GM18858 (cell line): ENCODE data around the gene IL1R1.

Experiments
- ATAC-seq: cut with Tn5 transposase; IDR thresholded peaks from one replicate; pipeline ENCODE4 v1.9.1; 2021; ENCODE audit not compliant: unreplicated experiment

Gene IL1R1

DNA sequence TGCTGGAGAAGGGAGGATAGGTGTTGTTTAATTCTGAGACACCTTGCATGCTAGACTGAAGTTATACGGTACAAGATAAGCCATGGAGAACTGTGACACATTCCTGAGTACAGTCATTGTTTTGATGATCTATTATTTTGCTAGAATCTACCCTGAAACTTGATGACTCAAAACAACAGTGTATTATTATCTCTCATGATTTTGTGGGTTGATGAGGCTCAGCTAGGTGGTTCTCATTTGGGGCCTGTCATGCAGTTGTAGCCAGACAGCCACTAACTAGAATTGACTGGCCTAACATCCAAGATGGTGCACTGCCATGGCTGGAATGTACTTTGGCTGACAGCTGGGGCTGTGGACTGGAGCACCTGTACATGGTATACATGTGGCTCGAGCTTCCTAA lies 5.4 kb upstream of the IL1R1 start:
- ATAC-seq = no peak

DNA sequence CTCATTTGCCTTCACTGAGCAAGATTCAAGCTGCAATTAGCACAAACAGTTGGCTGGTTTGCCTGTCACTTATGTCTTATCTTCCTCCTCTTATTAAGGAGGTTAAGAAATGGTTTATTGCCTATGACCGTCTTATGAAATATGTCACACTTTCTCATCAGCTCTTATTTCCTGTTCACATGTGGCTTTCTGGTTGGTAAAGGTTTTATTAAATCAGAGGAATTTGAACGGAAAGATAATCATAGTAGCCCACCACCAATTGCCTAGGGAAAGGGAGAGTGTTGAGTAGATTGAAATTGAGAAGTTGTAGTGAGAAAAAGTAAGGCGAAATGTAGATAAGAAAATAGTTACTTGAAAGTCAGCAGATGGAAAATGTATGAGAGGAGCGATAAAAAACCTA lies 4.2 kb upstream of the IL1R1 start:
- no peak for ATAC-seq

DNA sequence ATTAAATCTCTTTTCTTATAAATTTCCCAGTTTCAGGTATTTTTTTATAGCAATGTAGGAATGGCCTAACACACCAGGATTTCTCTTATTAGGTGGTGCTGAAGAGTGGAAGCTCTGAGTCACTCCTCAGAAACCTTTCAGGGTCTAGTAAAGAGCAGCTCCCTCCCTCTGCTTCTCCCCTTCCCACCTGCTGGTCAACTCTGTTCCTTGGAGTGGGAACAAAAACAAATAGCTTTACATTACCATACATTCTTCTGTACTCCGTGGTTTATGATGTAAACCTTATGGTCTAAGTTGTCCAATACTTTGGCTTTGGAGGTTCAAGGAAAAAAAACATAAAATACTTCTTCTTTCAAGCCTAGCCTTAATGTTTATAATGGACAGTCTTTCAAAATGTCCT lies 2.7 kb upstream of the IL1R1 start:
- ATAC-seq = no peak

DNA sequence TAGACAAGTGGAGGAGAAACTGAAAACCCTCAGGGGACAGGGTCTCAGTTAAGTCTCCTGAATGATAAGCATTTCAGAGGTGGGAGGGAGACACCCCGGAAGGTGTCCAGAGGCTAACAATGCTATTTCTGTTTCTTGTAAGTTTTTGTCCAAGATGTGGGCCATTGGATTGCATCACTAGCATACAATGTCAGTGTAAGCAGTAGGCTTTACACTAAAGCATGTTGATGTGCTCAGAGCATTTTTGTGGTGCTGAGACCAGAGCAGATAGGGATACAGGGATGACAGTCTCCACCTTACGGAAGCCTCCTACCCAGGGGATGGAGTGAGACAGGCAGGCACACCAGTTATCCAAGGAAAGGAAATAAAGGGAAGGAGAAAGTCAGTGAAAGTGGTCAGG lies 2.2 kb upstream of the IL1R1 start:
- no peak for ATAC-seq

DNA sequence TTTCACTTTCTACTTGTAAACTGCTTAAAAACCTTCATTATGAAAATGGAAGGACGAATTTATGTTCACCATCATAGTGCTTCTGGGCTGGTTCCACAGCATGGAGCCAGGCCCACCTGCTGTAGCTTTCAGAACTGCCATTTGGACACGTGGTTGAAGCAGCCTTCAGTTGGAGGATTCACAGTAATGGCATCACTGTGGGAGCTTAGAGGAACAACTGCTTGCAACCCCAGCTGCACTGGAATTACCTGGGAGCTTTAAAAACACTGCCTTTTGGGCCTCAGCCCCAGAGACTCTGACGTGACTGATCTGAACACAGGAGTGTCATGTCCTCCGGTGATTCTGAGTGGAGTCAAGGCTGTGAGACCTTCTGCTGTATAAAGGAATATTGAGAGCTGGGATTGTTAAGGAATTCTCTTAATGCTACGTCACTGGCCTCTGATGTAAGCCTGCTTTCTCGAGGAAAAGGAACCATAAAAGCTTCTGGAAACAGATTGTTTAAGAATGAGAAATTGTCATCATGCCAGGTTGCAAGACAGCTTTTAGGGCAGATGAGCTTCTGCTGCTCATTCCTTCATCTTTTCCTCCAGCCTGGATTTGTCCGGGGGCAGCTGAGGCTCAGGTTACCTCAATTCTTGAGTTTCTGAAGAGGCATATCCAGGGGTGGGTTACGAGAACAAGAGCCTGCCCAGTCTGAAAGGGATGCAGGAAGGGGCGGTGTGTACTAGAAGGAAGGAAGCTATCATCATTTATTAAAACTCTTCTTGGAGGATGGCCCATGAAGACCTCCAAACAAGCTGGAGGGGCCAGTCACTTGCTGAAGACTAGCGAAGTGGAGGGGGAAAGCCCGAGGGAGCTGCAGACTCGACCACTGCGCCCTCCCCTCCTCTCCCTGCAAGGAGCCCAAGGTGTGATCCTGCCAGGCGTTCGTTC lies 1.3 kb upstream of the IL1R1 start:
- no peak for ATAC-seq

DNA sequence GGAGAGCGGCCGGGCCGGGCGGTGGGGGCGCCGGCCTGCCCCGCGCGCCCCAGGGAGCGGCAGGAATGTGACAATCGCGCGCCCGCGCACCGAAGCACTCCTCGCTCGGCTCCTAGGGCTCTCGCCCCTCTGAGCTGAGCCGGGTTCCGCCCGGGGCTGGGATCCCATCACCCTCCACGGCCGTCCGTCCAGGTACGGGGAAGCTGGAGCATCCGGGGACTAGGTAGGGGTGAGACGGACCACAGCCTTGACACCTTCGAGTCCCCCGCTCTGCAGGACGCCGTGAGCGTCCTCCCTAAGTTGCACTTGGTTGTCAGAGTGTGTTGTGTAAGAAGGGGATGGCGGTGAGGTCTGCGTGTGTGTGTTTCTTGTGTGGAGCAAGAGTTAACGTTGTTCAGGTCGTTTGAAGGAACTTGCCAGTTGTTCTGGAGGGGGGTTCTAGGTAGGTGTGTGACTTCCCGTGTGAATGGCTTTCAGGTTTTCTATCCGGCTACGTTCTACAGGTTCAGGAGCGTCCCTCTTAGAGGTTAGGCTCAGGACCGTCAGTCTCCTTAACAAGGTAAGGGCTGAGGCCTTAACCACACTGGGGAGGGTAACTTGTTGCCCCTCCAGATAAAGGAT lies 393 bp downstream of the IL1R1 start:
- no peak for ATAC-seq

DNA sequence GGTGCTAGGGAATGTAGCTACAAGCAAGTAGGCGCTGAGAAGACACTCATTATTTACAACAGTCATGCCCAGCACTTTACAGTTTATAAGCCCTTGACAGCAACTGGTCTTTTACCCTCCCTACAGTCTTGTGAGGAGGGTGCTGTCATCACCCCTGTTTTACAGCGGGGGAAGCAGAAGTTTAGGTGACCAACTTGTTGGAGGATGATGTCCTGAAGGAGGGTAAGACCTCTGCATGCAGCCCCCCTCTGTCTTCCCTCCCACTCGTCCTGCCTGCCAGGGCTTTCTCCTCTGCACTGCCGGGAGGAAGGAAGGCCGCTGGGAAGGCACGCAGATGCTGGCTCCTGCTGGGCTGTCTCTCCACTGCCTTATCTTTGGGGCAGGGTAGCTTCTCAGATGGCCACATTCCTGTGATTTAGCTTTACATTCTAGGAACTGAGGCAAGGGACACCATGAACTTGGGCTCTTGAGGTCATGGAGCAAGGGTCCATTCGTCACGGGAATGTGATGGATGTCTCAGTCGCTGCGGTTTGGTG lies 972 bp downstream of the IL1R1 start:
- ATAC-seq = no peak

DNA sequence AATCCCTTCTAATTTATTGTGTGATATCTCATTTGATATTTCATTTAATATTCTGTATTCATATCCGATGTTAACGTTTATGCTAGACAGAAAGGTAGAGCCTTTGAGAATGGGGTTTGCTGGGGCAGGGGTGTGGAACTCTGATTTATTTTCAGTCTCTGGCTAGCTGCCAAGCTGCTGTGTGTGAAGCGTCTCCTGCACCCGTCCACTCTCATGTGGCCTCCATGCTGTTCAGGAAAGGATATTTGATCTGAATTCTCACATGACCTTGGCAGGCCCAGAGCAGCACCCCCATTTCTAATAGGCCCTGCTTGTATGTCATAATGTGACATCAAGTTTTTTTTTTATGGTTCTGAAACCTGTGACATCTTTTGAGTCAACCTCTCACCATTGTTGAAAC lies 1.6 kb downstream of the IL1R1 start:
- no peak for ATAC-seq

DNA sequence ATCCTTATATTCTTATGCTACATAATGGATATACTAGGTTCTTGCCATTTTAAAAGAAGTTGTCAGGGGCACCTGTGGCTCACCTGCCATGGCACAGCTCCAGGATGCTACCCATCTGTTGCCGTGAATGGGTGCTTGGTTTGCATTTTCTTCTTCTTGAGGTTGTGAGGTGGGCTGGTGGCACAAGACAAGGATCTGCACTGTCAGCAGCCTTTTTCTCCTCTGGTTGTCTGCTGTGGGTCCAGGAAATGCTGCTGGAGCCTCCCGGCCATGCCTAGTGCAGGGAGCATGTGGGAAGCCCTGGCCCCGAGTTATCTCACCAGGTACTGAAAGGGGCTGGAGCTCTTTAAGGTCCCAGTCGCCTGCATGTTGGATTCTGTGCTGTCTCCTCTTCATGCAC lies 2.6 kb downstream of the IL1R1 start:
- ATAC-seq = no peak

DNA sequence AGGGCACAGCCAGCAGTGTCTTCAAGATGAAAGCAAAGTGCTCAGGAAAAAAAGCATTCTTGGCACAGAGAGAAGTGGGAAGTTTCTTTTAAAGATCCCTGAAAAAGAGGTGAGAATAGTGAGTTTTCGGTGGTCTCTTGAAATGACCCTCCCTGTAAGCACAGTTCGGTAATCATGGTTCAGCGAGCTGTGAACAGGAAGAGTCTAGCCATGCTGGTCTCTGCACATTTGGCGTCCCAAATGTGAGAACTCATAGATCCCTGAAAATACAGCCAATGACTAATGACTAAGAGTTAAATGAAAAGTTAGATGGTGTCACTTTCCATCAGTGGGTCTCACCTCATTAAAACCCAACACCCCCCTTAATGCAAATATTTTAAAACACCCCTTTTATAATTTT lies 3.4 kb downstream of the IL1R1 start:
- no peak for ATAC-seq

DNA sequence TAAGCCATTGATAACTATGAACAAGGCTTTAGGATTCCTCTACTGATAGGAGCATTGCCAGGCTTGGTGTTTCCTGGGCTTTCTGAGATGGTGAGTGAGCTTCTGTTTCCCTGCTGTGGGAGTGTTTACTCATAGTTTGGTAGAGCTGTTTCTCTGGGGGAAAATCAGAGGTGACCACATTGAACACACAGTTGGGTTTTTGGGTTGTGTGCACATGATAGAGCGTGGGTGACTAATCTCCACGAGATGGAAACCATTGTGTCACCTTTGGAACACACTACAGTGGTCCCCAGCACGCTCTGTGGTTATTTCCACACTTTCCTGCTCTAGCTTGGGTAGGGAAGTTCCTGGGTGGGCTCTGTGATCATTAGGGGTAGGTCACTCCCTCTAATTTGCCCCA lies 5.4 kb downstream of the IL1R1 start:
- ATAC-seq = no peak

DNA sequence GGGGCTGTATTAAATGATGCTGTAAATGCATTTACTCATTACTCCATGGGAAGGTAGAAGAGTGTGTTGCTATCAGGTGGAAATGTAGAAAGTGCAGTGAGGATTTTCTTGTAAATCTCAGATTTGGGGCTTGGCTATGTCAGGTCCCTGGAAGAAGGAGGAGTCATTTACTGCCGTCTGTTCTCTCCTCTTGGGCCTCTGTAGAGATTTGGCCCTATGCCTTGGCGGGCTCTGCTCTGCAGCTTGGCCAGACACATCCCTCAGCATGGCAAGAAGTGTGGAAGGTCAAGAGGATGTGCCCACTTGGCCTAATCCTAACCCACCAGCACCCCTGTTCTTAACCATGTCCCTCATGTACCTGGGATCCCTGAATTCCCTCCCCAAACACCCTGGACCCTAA lies 6.7 kb downstream of the IL1R1 start:
- no peak for ATAC-seq

DNA sequence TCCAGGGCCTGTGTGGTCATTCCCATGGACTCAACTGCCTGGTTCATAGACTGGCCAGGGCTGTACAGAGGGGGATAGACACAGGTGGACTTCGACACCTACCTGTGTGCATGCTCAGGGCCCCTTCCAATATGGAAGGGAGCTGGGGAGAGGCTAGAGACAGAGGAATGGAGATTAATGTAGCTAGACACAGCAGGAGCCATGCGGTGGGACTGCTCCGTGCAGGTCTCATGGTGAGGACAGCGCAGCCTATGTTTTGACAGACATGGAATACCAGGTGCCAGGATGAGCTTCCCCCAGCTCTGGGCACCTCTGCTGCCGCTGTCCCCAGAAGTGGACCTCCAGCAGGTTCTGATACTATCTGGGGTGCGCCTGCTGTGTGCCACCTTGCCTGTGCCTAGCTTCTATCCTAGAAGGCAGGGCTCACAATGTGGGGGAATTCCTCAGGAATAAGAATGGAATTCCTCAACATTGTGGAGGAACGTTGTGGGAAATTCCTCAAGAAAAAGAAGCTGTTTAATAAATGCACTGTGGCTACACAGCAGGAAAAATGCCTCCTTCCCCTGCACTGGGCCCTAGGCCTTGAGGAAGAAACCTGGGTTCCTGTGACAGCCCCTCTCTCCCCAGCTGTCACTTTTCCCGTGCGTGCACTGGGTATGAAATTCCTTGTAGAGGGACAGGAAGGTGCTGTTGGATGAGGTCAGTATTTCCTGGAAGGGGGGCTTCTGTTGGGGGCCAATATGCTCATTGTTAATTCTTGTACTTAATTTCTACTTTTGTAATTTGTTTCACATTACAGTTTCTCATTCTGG lies 7.3 kb downstream of the IL1R1 start:
- no peak for ATAC-seq

DNA sequence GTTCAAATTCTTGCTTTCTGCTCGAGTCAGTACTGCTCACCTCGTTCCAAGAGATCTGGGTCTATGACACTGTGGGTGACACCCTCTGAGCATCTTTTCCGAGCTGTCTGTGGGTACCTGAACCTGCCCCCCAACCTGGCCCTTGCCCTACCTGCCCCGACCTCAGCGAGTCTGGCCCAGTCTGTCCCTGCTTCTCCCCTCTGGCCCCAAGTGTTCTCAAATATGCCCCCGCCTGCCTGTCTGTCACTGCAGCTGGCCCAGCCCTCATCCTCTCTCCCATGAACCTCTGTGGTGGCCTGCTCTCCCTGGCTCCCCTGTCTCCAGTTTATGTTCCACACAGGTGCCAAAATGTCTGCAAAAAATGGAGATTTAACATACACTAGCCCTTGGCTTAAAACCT lies 11.8 kb downstream of the IL1R1 start:
- no peak for ATAC-seq

DNA sequence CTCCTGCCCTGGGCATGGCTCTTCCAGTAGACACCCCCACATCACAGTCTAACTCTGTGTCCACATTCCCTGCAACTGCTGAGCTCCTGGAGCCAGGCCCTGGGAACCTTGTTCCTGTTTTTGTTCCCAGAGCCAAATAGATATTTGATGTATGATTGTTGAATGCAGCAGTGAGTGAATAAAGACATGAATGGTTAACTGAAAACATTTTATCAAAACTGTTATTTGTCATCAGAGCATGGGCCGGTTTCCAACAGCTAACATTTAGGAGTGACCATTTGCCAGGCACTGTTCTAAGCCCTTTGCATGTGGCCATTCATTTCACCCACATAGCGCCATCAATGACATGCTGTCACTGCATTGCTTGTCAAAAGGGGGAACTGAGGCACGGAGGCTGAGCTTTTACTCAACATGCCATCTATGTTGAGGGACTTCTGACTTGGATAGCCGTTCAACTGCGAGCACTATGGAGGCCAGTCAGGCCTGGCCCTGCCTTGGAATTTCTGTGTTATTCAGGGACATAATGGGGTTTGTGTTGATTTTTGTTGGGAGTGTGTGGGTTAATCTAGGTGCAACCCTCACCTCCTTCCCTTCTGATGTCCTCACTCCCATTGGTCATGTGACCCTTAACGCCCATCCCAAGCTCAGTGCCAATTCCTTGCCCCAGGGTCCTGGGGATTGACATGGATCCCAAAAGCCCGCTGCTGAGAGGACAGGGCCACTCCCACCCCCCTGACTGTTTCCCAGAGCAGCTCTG lies 12.6 kb downstream of the IL1R1 start:
- ATAC-seq = no peak

DNA sequence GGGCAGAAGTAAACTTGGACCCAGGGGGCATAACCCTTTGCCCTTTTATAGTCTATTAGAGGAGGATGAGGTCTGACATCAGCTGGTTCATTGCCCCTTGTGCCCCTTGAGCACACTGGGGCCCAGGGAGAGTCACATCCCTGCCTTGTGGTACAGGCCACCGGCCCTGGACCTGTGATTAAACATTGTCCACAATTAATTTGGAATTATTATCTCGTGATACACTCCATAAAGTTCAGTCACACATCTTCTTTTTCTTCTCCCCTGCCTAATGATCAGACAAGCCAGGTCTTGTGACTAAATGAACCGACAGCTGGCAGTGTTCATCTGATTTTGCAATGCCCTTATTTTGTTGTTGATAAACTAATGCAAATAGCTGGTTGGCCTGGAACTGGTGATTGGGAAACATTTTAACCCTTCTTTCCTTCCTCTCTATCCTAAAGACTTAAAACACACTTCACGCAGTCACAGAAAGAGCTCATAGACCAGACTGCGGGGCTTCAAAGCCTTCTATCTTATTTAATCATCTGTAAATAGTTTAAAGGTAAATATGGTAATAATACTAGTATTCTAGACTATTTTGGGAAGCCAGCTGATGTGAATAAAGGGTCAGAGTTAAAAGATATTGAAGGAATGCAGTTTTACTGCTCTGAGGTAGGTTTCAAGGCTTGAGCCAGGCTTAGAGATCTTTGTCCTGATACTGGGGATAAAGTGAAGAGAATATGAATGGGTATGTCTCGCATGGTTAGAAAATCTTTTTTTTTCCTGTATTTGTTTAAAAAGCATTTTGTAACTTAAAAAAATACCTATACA lies 13.4 kb downstream of the IL1R1 start:
- ATAC-seq = no peak

DNA sequence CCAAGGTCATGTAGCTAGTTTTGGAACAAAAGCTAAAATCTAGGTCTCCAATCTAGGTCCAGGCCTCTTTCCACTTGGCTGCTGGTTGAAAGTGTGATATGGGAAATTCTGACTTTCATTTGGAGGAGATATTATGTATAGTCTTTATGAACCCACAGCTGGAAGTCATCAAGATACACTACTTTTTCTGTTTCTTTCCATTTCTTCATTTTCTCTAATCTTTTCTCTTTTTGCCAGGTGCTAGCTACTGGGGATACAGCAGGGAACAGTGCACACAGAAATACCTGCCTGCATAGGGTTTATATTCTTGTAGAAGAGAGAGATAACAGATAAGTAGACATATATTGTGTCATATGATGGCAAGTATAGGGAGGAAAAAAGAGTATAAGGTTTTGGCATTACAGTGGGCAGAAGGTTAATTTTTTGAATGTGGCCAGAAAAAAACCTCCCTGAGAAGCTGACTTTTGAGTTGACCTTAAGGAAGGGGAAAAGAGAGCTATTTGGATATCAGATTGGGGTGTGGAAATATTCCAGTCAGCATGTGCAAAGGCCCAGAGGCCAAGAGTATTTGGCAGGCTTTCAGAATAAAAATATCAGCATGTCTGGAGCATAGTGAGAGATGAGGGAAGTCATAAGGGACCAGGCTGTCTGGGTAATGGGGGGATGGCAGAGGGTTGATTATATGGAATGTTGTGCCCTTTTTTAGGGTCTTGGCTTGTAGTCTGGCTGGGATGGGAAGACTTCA lies 15.6 kb downstream of the IL1R1 start:
- no peak for ATAC-seq

DNA sequence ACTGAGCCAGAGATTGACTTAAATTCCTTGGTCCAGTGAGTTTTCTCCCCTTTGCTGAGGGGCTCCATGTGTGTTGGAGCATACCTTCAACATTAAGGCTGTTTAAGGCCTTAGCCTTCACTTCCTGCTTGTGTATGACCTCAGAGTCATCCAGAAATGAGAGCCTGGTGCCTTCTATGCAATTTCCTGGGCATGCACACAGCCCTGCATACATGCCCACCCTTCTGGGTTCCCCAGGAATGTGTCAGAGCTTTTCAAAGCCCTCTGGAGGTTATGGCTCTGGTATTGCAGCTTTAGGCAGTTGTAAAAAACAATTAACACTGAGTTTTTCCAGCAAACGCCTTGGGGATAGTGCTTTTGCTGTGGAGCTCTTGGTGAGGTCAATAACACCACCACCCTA lies 16.7 kb downstream of the IL1R1 start:
- ATAC-seq = no peak

DNA sequence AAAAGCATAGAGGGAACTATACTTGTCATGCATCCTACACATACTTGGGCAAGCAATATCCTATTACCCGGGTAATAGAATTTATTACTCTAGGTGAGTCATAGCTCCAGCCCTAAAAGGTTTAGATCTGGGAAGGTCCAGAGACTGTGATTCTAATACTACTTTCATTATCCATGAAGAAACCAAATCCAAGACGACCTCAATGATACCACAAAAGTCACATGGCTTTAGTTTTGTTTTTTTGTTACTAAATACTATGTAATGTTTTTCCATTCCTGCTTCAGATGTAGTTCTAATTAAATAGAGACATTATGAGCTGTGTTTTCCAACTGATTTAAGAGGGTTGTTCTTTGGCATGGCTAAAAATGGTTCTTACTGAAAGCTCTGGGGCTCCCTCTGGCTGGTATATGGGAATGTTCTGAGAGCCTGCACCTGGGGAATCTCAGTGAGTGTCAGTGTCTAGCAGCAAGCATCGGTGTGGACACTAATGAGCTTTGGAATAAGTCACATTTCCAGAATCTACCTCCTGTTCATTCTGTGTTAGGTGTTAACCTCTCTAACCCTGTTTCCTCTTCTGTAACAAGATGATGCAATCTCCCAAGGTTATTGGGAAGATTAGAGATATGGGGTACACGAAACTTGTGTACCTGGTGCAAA lies 23.8 kb downstream of the IL1R1 start:
- no peak for ATAC-seq
